Keratinocyte (primary cell): ENCODE data around the gene BBIP1. TPM values are rescaled to one million over a fixed set of nuclear protein-coding genes. Genes with fewer than 3 reads are reported as not detected.

ENCODE experiments used
- DNase-seq: peaks from one replicate; pipeline ENCODE4 v3.0.0-alpha.2; 2011; ENCODE audit warnings: low read depth, missing footprints, low spot score
- FAIRE-seq: peaks from 2 replicates; lab custom pipeline; 2011; peaks lifted over from hg19 to GRCh38; lab: Jason Lieb, UNC
- H2AFZ ChIP-seq: 2 replicates; pipeline ENCODE4 v1.6.0; 2012; ENCODE audit warnings: low read length, control low read depth, inconsistent platforms; ENCODE audit not compliant: control insufficient read depth
- H3K27ac ChIP-seq: 2 replicates; pipeline ENCODE4 v1.5.1; 2011; ENCODE audit warnings: low read length; ENCODE audit not compliant: control insufficient read depth, insufficient read depth
- H3K27me3 ChIP-seq: 3 replicates; pipeline ENCODE4 v1.6.0; 2011; ENCODE audit warnings: low read length; ENCODE audit not compliant: control insufficient read depth, insufficient read depth; ENCODE audit errors: extremely low read depth
- H3K36me3 ChIP-seq, 2 experiments: 2 replicates in 1 of 2; 3 replicates in 1 of 2; pipeline ENCODE4 v1.5.1; 2011; ENCODE audit warnings: low read length in 2 of 2, mild to moderate bottlenecking in 1 of 2; ENCODE audit not compliant: control insufficient read depth in 2 of 2, insufficient read depth in 2 of 2; ENCODE audit errors: extremely low read depth in 1 of 2
- H3K4me1 ChIP-seq: 3 replicates; pipeline ENCODE4 v1.5.1; 2011; ENCODE audit warnings: low read length; ENCODE audit not compliant: control insufficient read depth, insufficient read depth; ENCODE audit errors: extremely low read depth
- H3K4me2 ChIP-seq: 3 replicates; pipeline ENCODE4 v1.6.0; 2011; ENCODE audit warnings: low read depth, low read length; ENCODE audit not compliant: control insufficient read depth, insufficient read depth; ENCODE audit errors: extremely low read depth
- H3K4me3 ChIP-seq, 3 experiments: fragments of 200-600 bp in 1 of 3; sonication (generic) in 1 of 3; 2 replicates in 2 of 3; 3 replicates in 1 of 3; pipeline ENCODE4 v1.5.1; 2011 to 2016; ENCODE audit warnings: low read length in 3 of 3, mild to moderate bottlenecking in 3 of 3, control low read depth in 2 of 3, inconsistent platforms in 1 of 3, low read depth in 1 of 3, mixed read lengths in 1 of 3, mixed run types in 1 of 3, moderate library complexity in 1 of 3; ENCODE audit not compliant: control insufficient read depth in 2 of 3, insufficient read depth in 2 of 3; ENCODE audit errors: extremely low read depth in 1 of 3
- H3K79me2 ChIP-seq: 2 replicates; pipeline ENCODE4 v1.6.0; 2012; ENCODE audit warnings: low read length; ENCODE audit not compliant: control insufficient read depth, insufficient read depth
- H3K9ac ChIP-seq: 3 replicates; pipeline ENCODE4 v1.6.0; 2011; ENCODE audit warnings: low read length; ENCODE audit not compliant: control insufficient read depth, insufficient read depth; ENCODE audit errors: extremely low read depth
- H3K9me1 ChIP-seq: 3 replicates; pipeline ENCODE4 v1.6.0; 2011; ENCODE audit warnings: low read length; ENCODE audit not compliant: control insufficient read depth, insufficient read depth; ENCODE audit errors: extremely low read depth
- H3K9me3 ChIP-seq: 2 replicates; pipeline ENCODE4 v1.5.1; 2012; ENCODE audit warnings: low read depth, low read length; ENCODE audit not compliant: control insufficient read depth
- H4K20me1 ChIP-seq: 3 replicates; pipeline ENCODE4 v1.6.0; 2011; ENCODE audit warnings: low read length; ENCODE audit not compliant: control insufficient read depth, insufficient read depth; ENCODE audit errors: extremely low read depth
- CTCF ChIP-seq, 3 experiments: IDR thresholded peaks in 1 of 3; conservative IDR thresholded peaks in 1 of 3; optimal IDR thresholded peaks in 1 of 3; 2 replicates in 2 of 3; 3 replicates in 1 of 3; pipeline versions ENCODE3 to v1.5.1; 2011; ENCODE audit warnings: low read length in 3 of 3, mild to moderate bottlenecking in 3 of 3, moderate library complexity in 2 of 3, control low read depth in 1 of 3, inconsistent platforms in 1 of 3; ENCODE audit not compliant: insufficient read depth in 2 of 3; ENCODE audit errors: extremely low read depth in 1 of 3
- EZH2 ChIP-seq: IDR thresholded peaks from one replicate; pipeline ENCODE4 v1.6.1; 2012; ENCODE audit warnings: inconsistent platforms, mild to moderate bottlenecking, low read length, moderate library complexity
- dilution Hi-C: fragments of 300-500 bp; cut with MboI; formaldehyde crosslinking; loops from one replicate; pipeline ENCODE4 v1.7.0; 2020; ENCODE audit warnings: low sequenced_read_pairs; ENCODE audit not compliant: extremely low pct_ligation_motif_present
- polyA plus RNA-seq, 5 experiments: library from polyadenylated mRNA; depleted of rRNA in 3 of 5; stranded (reverse) in 3 of 5; stranded (forward) in 1 of 5; unstranded in 1 of 5; fragments of >200 nt; gene quantifications; 1 replicate in 1 of 5; 2 replicates in 3 of 5; 3 replicates in 1 of 5; pipeline versions ENCODE4 v1.2.1 to v1.2.3, GENCODE V29; 2011 to 2012; ENCODE audit warnings: missing spikeins in 2 of 5, low read depth in 1 of 5, low replicate concordance in 1 of 5

Gene BBIP1
- polyA plus RNA-seq, 1 donor (not counting 4 experiments of a cell fraction or from before 2014, with no cell fraction given): 30.4 TPM

GRCh38 chr10:110871298-110872084 lies 47.5 kb downstream of the BBIP1 start, which contains the start of gene PDCD4:
Gene PDCD4, plus strand, starts transcription at chr10:110871928. Its CDS starts 4,100 bp downstream, at chr10:110876028.
- Histone ChIP-seq H2AFZ (peak within 1 kb of the TSS; percentile 82), H3K9me1 (no peaks in the 10 kb centered on the region), H3K4me2 (peak within 1 kb of the TSS; percentile 94), H3K4me3 (peak within 1 kb of the TSS; percentile 87 to 91 (median 90)), H3K79me2 (peaks cover 17% of the 10 kb centered on the region), H3K4me1 (peaks cover 11% of the 10 kb centered on the region), H4K20me1 (no peaks in the 10 kb centered on the region), H3K9ac (peak within 1 kb of the TSS; percentile 89), H3K27ac (peak within 1 kb of the TSS; percentile 93), H3K27me3 (no peaks in the 10 kb centered on the region), H3K9me3 (no peaks in the 10 kb centered on the region), H3K36me3 (peaks cover 0 to 3% of the 10 kb centered on the region in 2 experiments)
- TF ChIP-seq CTCF (optimal IDR thresholded peaks at IDR 0.05 in 1 of 3, IDR thresholded peaks at IDR 0.05 in 1 of 3, conservative IDR thresholded peaks at IDR 0.05 in 1 of 3; ENCODE audit: extremely low read depth in 1 of 3, insufficient read depth in 2 of 3, low read length in 3 of 3) (no peak), EZH2 (no peak)
- dilution Hi-C loops: no loop called here
- FAIRE-seq: peak; percentile 23
- DNase-seq: peak; percentile 81

GRCh38 chr10:110870823-110871297 lies 48.1 kb downstream of the BBIP1 start:
- dilution Hi-C loops: no loop called here
- H3K9me3 ChIP-seq: no peaks in the 10 kb centered on the region
- peaks cover 17% of the 10 kb centered on the region for H3K79me2 ChIP-seq
- H2AFZ ChIP-seq: peak overlapping the region; percentile 82
- no peak overlapping the region for H3K4me3 ChIP-seq
- no peaks in the 10 kb centered on the region for H3K9me1 ChIP-seq
- H3K4me1 ChIP-seq: peaks cover 15% of the 10 kb centered on the region
- no peaks in the 10 kb centered on the region for H3K27me3 ChIP-seq
- H4K20me1 ChIP-seq: no peaks in the 10 kb centered on the region
- FAIRE-seq: no peak
- peaks cover 0 to under 1% of the 10 kb centered on the region in 2 experiments for H3K36me3 ChIP-seq
- DNase-seq: no peak
- peak overlapping the region; percentile 93 for H3K27ac ChIP-seq
- H3K9ac ChIP-seq: peak overlapping the region; percentile 89
- peak overlapping the region; percentile 80 for H3K4me2 ChIP-seq
- TF ChIP-seq EZH2 (no peak), CTCF (optimal IDR thresholded peaks at IDR 0.05 in 1 of 3, IDR thresholded peaks at IDR 0.05 in 1 of 3, conservative IDR thresholded peaks at IDR 0.05 in 1 of 3; ENCODE audit: extremely low read depth in 1 of 3, insufficient read depth in 2 of 3, low read length in 3 of 3) (no peak)
